ENCODE measurements around the gene PTGES2. TPM values are rescaled to one million over a fixed set of nuclear protein-coding genes. Genes with fewer than 3 reads are reported as not detected.
A peak's percentile ranks its signal among the peaks of the same experiment; 100 is the strongest.

PTGES2 gene
- total RNA-seq, 2 experiments from 2014 or later = 43.4 to 43.6 TPM

- Mint-ChIP-seq H3K27ac (no peak overlapping the region), H3K4me1 (ENCODE audit: low read depth) (no peaks in the 10 kb centered on the region), H3K27me3 (no peaks in the 10 kb centered on the region), H3K4me3 (no peak overlapping the region), H3K36me3 (no peaks in the 10 kb centered on the region), H3K9me3 (no peaks in the 10 kb centered on the region)
- no peak for DNase-seq
- POLR2A ChIA-PET = no interaction called here
- CTCF ChIA-PET = interaction anchor here (1.5 kb wide), 1 partner anchor 32 kb away, joined by 4 read pairs; no protein-coding TSS in a partner anchor
- intact Hi-C loops (cut with micrococcal nuclease) = no loop called here
Measured at GRCh38 chr9:128151309-128152132, 24.0 kb upstream of the PTGES2 start.

- intact Hi-C loops (cut with micrococcal nuclease) = no loop called here
Measured at GRCh38 chr9:128150594-128151308, 23.2 kb upstream of the PTGES2 start.

GRCh38 chr9:128149951-128150593 lies 22.5 kb upstream of the PTGES2 start:
- no peak overlapping the region for H3K4me3 Mint-ChIP-seq
- intact Hi-C loops (cut with micrococcal nuclease) = no loop called here
- no peaks in the 10 kb centered on the region for H3K4me1 Mint-ChIP-seq (ENCODE audit: low read depth)
- CTCF ChIA-PET = interaction anchor here (1.5 kb wide), 2 partner anchors 33 to 34 kb away, joined by 4 to 6 read pairs; no protein-coding TSS in a partner anchor
- POLR2A ChIA-PET = no interaction called here
- H3K9me3 Mint-ChIP-seq = no peaks in the 10 kb centered on the region
- no peak overlapping the region for H3K27ac Mint-ChIP-seq
- no peaks in the 10 kb centered on the region for H3K36me3 Mint-ChIP-seq
- no peak for DNase-seq
- no peaks in the 10 kb centered on the region for H3K27me3 Mint-ChIP-seq

More at GRCh38 chr9:128150594-128151308, 23.2 kb upstream of the PTGES2 start:
- H3K36me3 Mint-ChIP-seq = no peaks in the 10 kb centered on the region
- no peak overlapping the region for H3K27ac Mint-ChIP-seq
- H3K27me3 Mint-ChIP-seq = no peaks in the 10 kb centered on the region
- H3K9me3 Mint-ChIP-seq = no peaks in the 10 kb centered on the region
- ChIA-PET CTCF (interaction anchor here (0.7 to 1.5 kb wide), 3 partner anchors 12 to 34 kb away, joined by 3 to 6 read pairs (median 4); no protein-coding TSS in a partner anchor), POLR2A (no interaction called here)
- H3K4me3 Mint-ChIP-seq = no peak overlapping the region
- H3K4me1 Mint-ChIP-seq (ENCODE audit: low read depth) = no peaks in the 10 kb centered on the region
- peak; percentile 34 for DNase-seq

GRCh38 chr9:128149001-128149701 lies 21.6 kb upstream of the PTGES2 start, which contains the start of gene LCN2:
Gene LCN2, plus strand, starts transcription at chr9:128149453. Its CDS starts 73 bp downstream, at chr9:128149526.
- ChIA-PET CTCF (no interaction called here), POLR2A (no interaction called here)
- H3K27ac Mint-ChIP-seq = no peak within 1 kb of the TSS
- intact Hi-C loops (cut with micrococcal nuclease) = no loop called here
- no peaks in the 10 kb centered on the region for H3K9me3 Mint-ChIP-seq
- no peak for DNase-seq
- H3K4me1 Mint-ChIP-seq (ENCODE audit: low read depth) = no peaks in the 10 kb centered on the region
- H3K27me3 Mint-ChIP-seq = no peaks in the 10 kb centered on the region
- no peak within 1 kb of the TSS for H3K4me3 Mint-ChIP-seq
- H3K36me3 Mint-ChIP-seq = no peaks in the 10 kb centered on the region

- no peaks in the 10 kb centered on the region for H3K36me3 Mint-ChIP-seq
- no peaks in the 10 kb centered on the region for H3K27me3 Mint-ChIP-seq
- H3K27ac Mint-ChIP-seq = no peak overlapping the region
- H3K9me3 Mint-ChIP-seq = no peaks in the 10 kb centered on the region
- ChIA-PET CTCF (no interaction called here), POLR2A (no interaction called here)
- H3K4me1 Mint-ChIP-seq (ENCODE audit: low read depth) = no peaks in the 10 kb centered on the region
- intact Hi-C loops (cut with micrococcal nuclease) = no loop called here
- no peak for DNase-seq
- H3K4me3 Mint-ChIP-seq = no peak overlapping the region
Measured at GRCh38 chr9:128148509-128149000, 21.0 kb upstream of the PTGES2 start.

GRCh38 chr9:128146591-128147120 lies 19.1 kb upstream of the PTGES2 start:
- ChIA-PET CTCF (interaction anchor here (0.7 kb wide), 1 partner anchor 27 kb away, joined by 3 read pairs; no protein-coding TSS in a partner anchor), POLR2A (no interaction called here)
- Mint-ChIP-seq H3K27ac (no peak overlapping the region), H3K4me1 (ENCODE audit: low read depth) (peaks cover 15% of the 10 kb centered on the region), H3K9me3 (no peaks in the 10 kb centered on the region), H3K27me3 (no peaks in the 10 kb centered on the region), H3K4me3 (no peak overlapping the region), H3K36me3 (no peaks in the 10 kb centered on the region)
- intact Hi-C loops (cut with micrococcal nuclease) = no loop called here
- DNase-seq = no peak

- CTCF ChIA-PET = no interaction called here
- peaks cover 15% of the 10 kb centered on the region for H3K4me1 Mint-ChIP-seq (ENCODE audit: low read depth)
- no peak overlapping the region for H3K27ac Mint-ChIP-seq
- intact Hi-C loops (cut with micrococcal nuclease) = no loop called here
- DNase-seq = no peak
- no peaks in the 10 kb centered on the region for H3K9me3 Mint-ChIP-seq
- H3K4me3 Mint-ChIP-seq = no peak overlapping the region
- POLR2A ChIA-PET = no interaction called here
- no peaks in the 10 kb centered on the region for H3K36me3 Mint-ChIP-seq
- H3K27me3 Mint-ChIP-seq = no peaks in the 10 kb centered on the region
Measured at GRCh38 chr9:128145951-128146351, 18.4 kb upstream of the PTGES2 start.

- no peaks in the 10 kb centered on the region for H3K36me3 Mint-ChIP-seq
- ChIA-PET POLR2A (no interaction called here), CTCF (no interaction called here)
- peaks cover 15% of the 10 kb centered on the region for H3K4me1 Mint-ChIP-seq (ENCODE audit: low read depth)
- H3K4me3 Mint-ChIP-seq = no peak overlapping the region
- intact Hi-C loops (cut with micrococcal nuclease) = no loop called here
- H3K27ac Mint-ChIP-seq = no peak overlapping the region
- no peaks in the 10 kb centered on the region for H3K27me3 Mint-ChIP-seq
- DNase-seq = no peak
- H3K9me3 Mint-ChIP-seq = no peaks in the 10 kb centered on the region
Measured at GRCh38 chr9:128145536-128145935, 18.0 kb upstream of the PTGES2 start.

GRCh38 chr9:128144239-128145181 lies 17.0 kb upstream of the PTGES2 start:
- Mint-ChIP-seq H3K27me3 (no peaks in the 10 kb centered on the region), H3K9me3 (no peaks in the 10 kb centered on the region), H3K27ac (no peak overlapping the region), H3K4me1 (ENCODE audit: low read depth) (peaks cover 15% of the 10 kb centered on the region), H3K36me3 (no peaks in the 10 kb centered on the region), H3K4me3 (no peak overlapping the region)
- POLR2A ChIA-PET = no interaction called here
- CTCF ChIA-PET = no interaction called here
- intact Hi-C loops (cut with micrococcal nuclease) = no loop called here
- DNase-seq = no peak

- H3K27ac Mint-ChIP-seq = no peak overlapping the region
- ChIA-PET CTCF (interaction anchor here (1.0 kb wide), 1 partner anchor 76 kb away, joined by 3 read pairs; the partner anchor contains the start of gene NAIF1), POLR2A (no interaction called here)
- no peak for DNase-seq
- H3K4me3 Mint-ChIP-seq = no peak overlapping the region
- H3K27me3 Mint-ChIP-seq = no peaks in the 10 kb centered on the region
- no peaks in the 10 kb centered on the region for H3K36me3 Mint-ChIP-seq
- intact Hi-C loops (cut with micrococcal nuclease) = no loop called here
- H3K4me1 Mint-ChIP-seq (ENCODE audit: low read depth) = peaks cover 15% of the 10 kb centered on the region
- no peaks in the 10 kb centered on the region for H3K9me3 Mint-ChIP-seq
Measured at GRCh38 chr9:128143525-128144238, 16.2 kb upstream of the PTGES2 start.
